Mesenchymal stem cell (in vitro differentiated cells and primary cell): Measurements from ENCODE around the gene ATP7B.

ENCODE experiments used
- DNase-seq: peaks from one replicate; pipeline ENCODE4 v3.0.0-alpha.2; 2013
- H2AFZ ChIP-seq: one replicate; pipeline ENCODE4 v1.6.1; 2013; ENCODE audit warnings: low read depth, mild to moderate bottlenecking, control low read depth, inconsistent platforms, low read length, moderate library complexity
- H2AK5ac ChIP-seq: 2 replicates; pipeline ENCODE4 v1.6.1; 2013; ENCODE audit warnings: low read length, moderate library complexity, mild to moderate bottlenecking, inconsistent platforms; ENCODE audit not compliant: severe bottlenecking
- H2BK120ac ChIP-seq: one replicate; pipeline ENCODE4 v1.6.1; 2013; ENCODE audit warnings: low read depth, mild to moderate bottlenecking, inconsistent platforms, low read length, moderate library complexity
- H2BK12ac ChIP-seq, 2 experiments: one replicate each; pipeline ENCODE4 v1.6.1; 2013; ENCODE audit warnings: inconsistent platforms in 2 of 2, low read length in 2 of 2, mild to moderate bottlenecking in 2 of 2, moderate library complexity in 2 of 2, control low read depth in 1 of 2
- H2BK15ac ChIP-seq: one replicate; pipeline ENCODE4 v1.6.1; 2013; ENCODE audit warnings: mild to moderate bottlenecking, low read depth, inconsistent platforms; ENCODE audit not compliant: poor library complexity, severe bottlenecking
- H2BK5ac ChIP-seq: 2 replicates; pipeline ENCODE4 v1.6.1; 2013; ENCODE audit warnings: low read depth, mild to moderate bottlenecking, low read length, control low read depth, inconsistent platforms; ENCODE audit not compliant: poor library complexity, severe bottlenecking
- H3K14ac ChIP-seq, 2 experiments: one replicate each; pipeline ENCODE4 v1.6.1; 2013; ENCODE audit warnings: inconsistent platforms in 2 of 2, low read length in 2 of 2, control low read depth in 1 of 2, mild to moderate bottlenecking in 1 of 2, moderate library complexity in 1 of 2
- H3K18ac ChIP-seq, 2 experiments: one replicate each; pipeline ENCODE4 v1.6.1; 2013; ENCODE audit warnings: inconsistent platforms in 2 of 2, low read length in 2 of 2, control low read depth in 1 of 2, low read depth in 1 of 2, mild to moderate bottlenecking in 1 of 2
- H3K23ac ChIP-seq, 2 experiments: one replicate each; pipeline ENCODE4 v1.6.1; 2013; ENCODE audit warnings: inconsistent platforms in 2 of 2, low read length in 2 of 2, mild to moderate bottlenecking in 2 of 2, moderate library complexity in 2 of 2, control low read depth in 1 of 2
- H3K27ac ChIP-seq: 2 replicates; pipeline ENCODE4 v1.5.1; 2013; ENCODE audit warnings: mild to moderate bottlenecking, moderate library complexity, low read length, control low read depth, inconsistent platforms; ENCODE audit not compliant: poor library complexity, severe bottlenecking
- H3K27me3 ChIP-seq, 2 experiments: 2 replicates each; pipeline versions ENCODE4 v1.6.1 to v1.7.0; 2013; ENCODE audit warnings: low read length in 2 of 2, mild to moderate bottlenecking in 2 of 2, moderate library complexity in 2 of 2, control low read depth in 1 of 2, inconsistent platforms in 1 of 2; ENCODE audit not compliant: control insufficient read depth in 1 of 2, insufficient read depth in 1 of 2
- H3K36me3 ChIP-seq, 2 experiments: 2 replicates each; pipeline versions ENCODE4 v1.6.1 to v1.7.0; 2013; ENCODE audit warnings: low read length in 2 of 2, control low read depth in 1 of 2, inconsistent platforms in 1 of 2, low read depth in 1 of 2, mild to moderate bottlenecking in 1 of 2; ENCODE audit not compliant: insufficient read depth in 2 of 2, control insufficient read depth in 1 of 2
- H3K4ac ChIP-seq, 2 experiments: one replicate each; pipeline ENCODE4 v1.6.1; 2013; ENCODE audit warnings: inconsistent platforms in 2 of 2, low read length in 2 of 2, mild to moderate bottlenecking in 2 of 2, moderate library complexity in 2 of 2, control low read depth in 1 of 2, low read depth in 1 of 2
- H3K4me1 ChIP-seq: 2 replicates; pipeline ENCODE4 v1.6.1; 2013; ENCODE audit warnings: low read depth, low read length, control low read depth; ENCODE audit not compliant: control insufficient read depth, insufficient read depth
- H3K4me2 ChIP-seq: 2 replicates; pipeline ENCODE4 v1.6.1; 2013; ENCODE audit warnings: low read length, mild to moderate bottlenecking, inconsistent platforms; ENCODE audit not compliant: poor library complexity, severe bottlenecking
- H3K4me3 ChIP-seq, 2 experiments: 2 replicates each; pipeline versions ENCODE4 v1.5.1 to v1.7.0; 2013; ENCODE audit warnings: low read length in 2 of 2, mild to moderate bottlenecking in 2 of 2, control low read depth in 1 of 2, low read depth in 1 of 2; ENCODE audit not compliant: insufficient read depth in 1 of 2
- H3K79me1 ChIP-seq: replicated peaks from 2 replicates; pipeline ENCODE4 v1.6.1; 2013; ENCODE audit warnings: mild to moderate bottlenecking, control low read depth, low read length, inconsistent platforms; ENCODE audit not compliant: poor library complexity, severe bottlenecking
- H3K9ac ChIP-seq: 2 replicates; pipeline ENCODE4 v1.7.0; 2013; ENCODE audit warnings: mild to moderate bottlenecking, low read length, moderate library complexity
- H3K9me3 ChIP-seq: 2 replicates; pipeline ENCODE4 v1.7.0; 2013; ENCODE audit warnings: mild to moderate bottlenecking, low read length; ENCODE audit not compliant: control insufficient read depth
- H4K8ac ChIP-seq: one replicate; pipeline ENCODE4 v1.6.1; 2013; ENCODE audit warnings: inconsistent platforms, mild to moderate bottlenecking, low read length, moderate library complexity
- H4K91ac ChIP-seq: one replicate; pipeline ENCODE4 v1.6.1; 2013; ENCODE audit warnings: mild to moderate bottlenecking, low read length, inconsistent platforms
- WGBS: methylation state at CpG from one replicate; pipeline ENCODE4 v1.1.7; 2013; ENCODE audit warnings: mixed read lengths; 5-methylcytosine and 5-hydroxymethylcytosine counted together

Gene ATP7B

GRCh38 chr13:51916962-51917361, 94.3 kb downstream of the ATP7B start:
- H3K18ac ChIP-seq: no peak overlapping the region
- 93% methylated on average over 8 of the region's 8 CpGs for WGBS

GRCh38 chr13:51916051-51916818, 95.0 kb downstream of the ATP7B start:
- H2BK5ac ChIP-seq: no peak overlapping the region
- H2BK12ac ChIP-seq: no peak overlapping the region
- no peak overlapping the region for H2BK120ac ChIP-seq
- no peak overlapping the region for H3K27ac ChIP-seq
- H3K4ac ChIP-seq: no peak overlapping the region
- no peak overlapping the region for H4K91ac ChIP-seq
- H3K14ac ChIP-seq: no peak overlapping the region
- no peak overlapping the region for H4K8ac ChIP-seq
- no peak overlapping the region for H3K4me2 ChIP-seq
- H3K18ac ChIP-seq: no peak overlapping the region
- H3K36me3 ChIP-seq: no peaks in the 10 kb centered on the region
- H3K9ac ChIP-seq: no peak overlapping the region
- no peak overlapping the region for H3K4me3 ChIP-seq
- WGBS: 86% methylated on average over 7 of the region's 7 CpGs
- H3K27me3 ChIP-seq: peaks cover 14 to 40% of the 10 kb centered on the region in 2 experiments
- H2AFZ ChIP-seq: no peak overlapping the region
- no peak overlapping the region for H3K23ac ChIP-seq
- no peak overlapping the region for H2AK5ac ChIP-seq
- no peaks in the 10 kb centered on the region for H3K79me1 ChIP-seq
- H2BK15ac ChIP-seq: no peak overlapping the region
- no peak for DNase-seq
- H3K9me3 ChIP-seq: no peaks in the 10 kb centered on the region
- no peaks in the 10 kb centered on the region for H3K4me1 ChIP-seq

More at GRCh38 chr13:51916962-51917361, 94.3 kb downstream of the ATP7B start:
- H3K79me1 ChIP-seq: no peaks in the 10 kb centered on the region
- H3K4me3 ChIP-seq: no peak overlapping the region
- no peak overlapping the region for H3K23ac ChIP-seq
- H3K4me1 ChIP-seq: peaks cover 1% of the 10 kb centered on the region
- H4K8ac ChIP-seq: no peak overlapping the region
- no peak overlapping the region for H3K4ac ChIP-seq
- H3K9ac ChIP-seq: no peak overlapping the region
- no peaks in the 10 kb centered on the region for H3K9me3 ChIP-seq
- no peak overlapping the region for H3K27ac ChIP-seq
- no peak overlapping the region for H2BK12ac ChIP-seq
- no peak overlapping the region for H2AK5ac ChIP-seq
- H2BK5ac ChIP-seq: no peak overlapping the region
- no peak overlapping the region for H2BK15ac ChIP-seq
- H3K14ac ChIP-seq: peak overlapping the region in 1 of 2 experiments; percentile 53
- H4K91ac ChIP-seq: no peak overlapping the region
- no peaks in the 10 kb centered on the region for H3K36me3 ChIP-seq
- peaks cover 9 to 36% of the 10 kb centered on the region in 2 experiments for H3K27me3 ChIP-seq
- no peak overlapping the region for H3K4me2 ChIP-seq
- DNase-seq: no peak
- H2BK120ac ChIP-seq: no peak overlapping the region
- no peak overlapping the region for H2AFZ ChIP-seq

GRCh38 chr13:51914137-51914493, 97.1 kb downstream of the ATP7B start:
- WGBS: 92% methylated on average over 7 of the region's 7 CpGs
- no peak overlapping the region for H3K18ac ChIP-seq
- peaks cover 1% of the 10 kb centered on the region for H3K4me1 ChIP-seq
- H3K9ac ChIP-seq: no peak overlapping the region
- no peak overlapping the region for H2BK120ac ChIP-seq
- no peak overlapping the region for H4K8ac ChIP-seq
- no peak overlapping the region for H2BK5ac ChIP-seq
- H3K27me3 ChIP-seq: peaks cover 20 to 49% of the 10 kb centered on the region in 2 experiments
- no peaks in the 10 kb centered on the region for H3K9me3 ChIP-seq
- no peak overlapping the region for H4K91ac ChIP-seq
- no peaks in the 10 kb centered on the region for H3K79me1 ChIP-seq
- no peak overlapping the region for H3K4ac ChIP-seq
- no peak for DNase-seq
- H2AK5ac ChIP-seq: no peak overlapping the region
- H3K23ac ChIP-seq: peak overlapping the region in 1 of 2 experiments; percentile 78
- H3K14ac ChIP-seq: no peak overlapping the region
- no peak overlapping the region for H3K4me3 ChIP-seq
- no peak overlapping the region for H2BK12ac ChIP-seq
- no peaks in the 10 kb centered on the region for H3K36me3 ChIP-seq
- no peak overlapping the region for H3K4me2 ChIP-seq
- H2AFZ ChIP-seq: no peak overlapping the region
- H3K27ac ChIP-seq: no peak overlapping the region
- H2BK15ac ChIP-seq: no peak overlapping the region

GRCh38 chr13:51913421-51914136, 97.7 kb downstream of the ATP7B start:
- H3K18ac ChIP-seq: no peak overlapping the region
- no peak overlapping the region for H2BK15ac ChIP-seq
- no peaks in the 10 kb centered on the region for H3K79me1 ChIP-seq
- no peak overlapping the region for H2BK5ac ChIP-seq
- no peak overlapping the region for H2BK12ac ChIP-seq
- no peak overlapping the region for H3K4me2 ChIP-seq
- no peak overlapping the region for H2AFZ ChIP-seq
- H2BK120ac ChIP-seq: no peak overlapping the region
- H3K4me3 ChIP-seq: no peak overlapping the region
- 47% methylated on average over 4 of the region's 4 CpGs for WGBS
- no peak overlapping the region for H3K4ac ChIP-seq
- peaks cover 20 to 49% of the 10 kb centered on the region in 2 experiments for H3K27me3 ChIP-seq
- H3K14ac ChIP-seq: no peak overlapping the region
- H3K36me3 ChIP-seq: no peaks in the 10 kb centered on the region
- no peak overlapping the region for H3K27ac ChIP-seq
- DNase-seq: no peak
- H3K9me3 ChIP-seq: no peaks in the 10 kb centered on the region
- no peak overlapping the region for H4K8ac ChIP-seq
- H3K4me1 ChIP-seq: peaks cover 1% of the 10 kb centered on the region
- no peak overlapping the region for H4K91ac ChIP-seq
- H3K9ac ChIP-seq: no peak overlapping the region
- no peak overlapping the region for H2AK5ac ChIP-seq
- no peak overlapping the region for H3K23ac ChIP-seq
